HepG2 (cell line): Measurements from ENCODE around the gene C5orf34. TPM values are rescaled to one million over a fixed set of nuclear protein-coding genes. Genes with fewer than 3 reads are reported as not detected.

ENCODE experiments used
- ATAC-seq: fragments of 200-7000 bp; cut with Tn5 transposase; 3 replicates; pipeline ENCODE4 v1.9.1; 2020; ENCODE audit warnings: mild to moderate bottlenecking, moderate library complexity
- BruUV-seq: library from RNA; stranded (reverse); fragments of 400-500 nt; replicated peaks from 2 replicates; lab custom pipeline; 2021; lab: Mats Ljungman, UMichigan
- CTCF ChIA-PET: fragments of 300-600 bp; formaldehyde crosslinking; extraction: SDS; loops from one replicate; lab custom pipeline; 2021; ENCODE audit warnings: low total read pairs, inconsistent platforms, low intra/inter-chr PET ratio; lab: Yijun Ruan, JAX
- POLR2A ChIA-PET: fragments of 350-600 bp; sonication (Branson Sonifier 250); formaldehyde crosslinking; loops from one replicate; lab custom pipeline; 2020; ENCODE audit warnings: antibody characterized with exemption, inconsistent platforms; lab: Yijun Ruan, JAX
- DNase-seq: peaks from one replicate; pipeline ENCODE4 v3.0.0-alpha.2; 2015; ENCODE audit warnings: low spot score
- FAIRE-seq: peaks from 3 replicates; lab custom pipeline; 2011; peaks lifted over from hg19 to GRCh38; lab: Jason Lieb, UNC
- H2AFZ ChIP-seq: one replicate; pipeline ENCODE4 v1.6.1; 2011; ENCODE audit warnings: low read length, inconsistent platforms
- H3K27ac ChIP-seq: fragments of 300-600 bp; 3 replicates; pipeline ENCODE4 v1.8.0; 2011; ENCODE audit warnings: mixed run types, mild to moderate bottlenecking, mixed read lengths, low read length, inconsistent platforms; ENCODE audit not compliant: insufficient read depth; ENCODE audit errors: extremely low read length
- H3K27me3 ChIP-seq, 2 experiments: fragments of 200-600 bp in 1 of 2; 2 replicates in 1 of 2; 3 replicates in 1 of 2; pipeline versions ENCODE4 v1.6.0 to v1.8.0; 2011; ENCODE audit warnings: low read length in 2 of 2, mild to moderate bottlenecking in 2 of 2, moderate library complexity in 2 of 2, inconsistent platforms in 1 of 2; ENCODE audit not compliant: insufficient read depth in 2 of 2, control insufficient read depth in 1 of 2
- H3K36me3 ChIP-seq, 2 experiments: fragments of 200-600 bp in 1 of 2; replicated peaks in 1 of 2; 2 replicates in 1 of 2; 3 replicates in 1 of 2; pipeline versions ENCODE4 v1.5.1 to v1.8.0; 2011; ENCODE audit warnings: low read length in 2 of 2, inconsistent platforms in 1 of 2; ENCODE audit not compliant: insufficient read depth in 2 of 2, control insufficient read depth in 1 of 2
- H3K4me1 ChIP-seq: 2 replicates; pipeline ENCODE4 v1.5.1; 2012; ENCODE audit warnings: low read length, inconsistent platforms; ENCODE audit not compliant: insufficient read depth
- H3K4me2 ChIP-seq: 2 replicates; pipeline ENCODE4 v1.6.0; 2011; ENCODE audit warnings: low read depth, low read length, inconsistent platforms
- H3K4me3 ChIP-seq, 3 experiments: fragments of 200-600 bp in 1 of 3; sonication (generic), shearing (Covaris generic) in 1 of 3; replicated peaks in 1 of 3; 2 replicates each; pipeline ENCODE4 v1.5.1; 2011 to 2016; ENCODE audit warnings: low read length in 3 of 3, inconsistent platforms in 2 of 3, low read depth in 2 of 3, mild to moderate bottlenecking in 2 of 3, control low read depth in 1 of 3, mixed read lengths in 1 of 3; ENCODE audit not compliant: insufficient read depth in 1 of 3
- H3K79me2 ChIP-seq: one replicate; pipeline ENCODE4 v1.6.1; 2011; ENCODE audit warnings: low read length, inconsistent platforms; ENCODE audit not compliant: insufficient read depth
- H3K9ac ChIP-seq: 2 replicates; pipeline ENCODE4 v1.6.0; 2011; ENCODE audit warnings: mild to moderate bottlenecking, low read depth, low read length, inconsistent platforms; ENCODE audit not compliant: insufficient read depth
- H3K9me3 ChIP-seq: 2 replicates; pipeline ENCODE4 v1.5.1; 2012; ENCODE audit warnings: mild to moderate bottlenecking, low read length
- H4K20me1 ChIP-seq: 2 replicates; pipeline ENCODE4 v1.6.0; 2011; ENCODE audit warnings: inconsistent platforms, mild to moderate bottlenecking, low read length, moderate library complexity; ENCODE audit not compliant: insufficient read depth
- AKAP8 ChIP-seq: sonication (generic); formaldehyde crosslinking; IDR thresholded peaks from 2 replicates; pipeline ENCODE4 v1.5.1; 2020; ENCODE audit warnings: mild to moderate bottlenecking, missing genetic modification reagents
- CERS6 ChIP-seq: sonication (generic); formaldehyde crosslinking; IDR thresholded peaks from 2 replicates; pipeline ENCODE4 v1.5.0; 2020; ENCODE audit warnings: missing genetic modification reagents
- GATAD2A ChIP-seq: IDR thresholded peaks from 2 replicates; pipeline ENCODE4 v1.6.1; 2016
- GTF3A ChIP-seq: sonication (generic); formaldehyde crosslinking; conservative IDR thresholded peaks from 2 replicates; pipeline ENCODE4 v1.4.0; 2020; ENCODE audit warnings: mild to moderate bottlenecking, missing genetic modification reagents
- HES4 ChIP-seq: sonication (generic); formaldehyde crosslinking; IDR thresholded peaks from 2 replicates; pipeline ENCODE4 v1.9.0; 2021; ENCODE audit warnings: mild to moderate bottlenecking, missing genetic modification reagents, borderline replicate concordance
- HHEX ChIP-seq: IDR thresholded peaks from 2 replicates; pipeline ENCODE4 v1.6.1; 2016; ENCODE audit warnings: control low read depth
- KDM4B ChIP-seq: sonication (generic); formaldehyde crosslinking; IDR thresholded peaks from 2 replicates; pipeline ENCODE4 v1.4.0; 2020; ENCODE audit warnings: missing genetic modification reagents
- MATR3 ChIP-seq: sonication (generic); formaldehyde crosslinking; IDR thresholded peaks from 2 replicates; pipeline ENCODE4 v1.4.0; 2020; ENCODE audit warnings: missing genetic modification reagents
- NONO ChIP-seq, 2 experiments: fragments of 450-650 bp in 1 of 2; sonication (generic) in 1 of 2; formaldehyde crosslinking in 1 of 2; IDR thresholded peaks in 1 of 2; conservative IDR thresholded peaks in 1 of 2; 2 replicates each; pipeline versions ENCODE4 v1.6.1 to v1.8.0; 2017 to 2022; ENCODE audit warnings: mild to moderate bottlenecking in 1 of 2, missing genetic modification reagents in 1 of 2, moderate library complexity in 1 of 2
- PHF21A ChIP-seq: sonication (generic); formaldehyde crosslinking; IDR thresholded peaks from 2 replicates; pipeline ENCODE4 v1.5.0; 2020; ENCODE audit warnings: mild to moderate bottlenecking, missing genetic modification reagents
- RELA ChIP-seq: sonication (generic); formaldehyde crosslinking; IDR thresholded peaks from 2 replicates; pipeline ENCODE4 v1.4.0; 2020; ENCODE audit warnings: missing genetic modification reagents
- RNF2 ChIP-seq: fragments of 450-650 bp; conservative IDR thresholded peaks from 2 replicates; pipeline ENCODE4 v1.6.1; 2016; ENCODE audit warnings: low read depth
- ZBTB7A ChIP-seq: sonication (generic); formaldehyde crosslinking; IDR thresholded peaks from 2 replicates; pipeline ENCODE4 v1.8.0; 2022; ENCODE audit warnings: mild to moderate bottlenecking, missing genetic modification reagents
- ZNF547 ChIP-seq: sonication (generic); formaldehyde crosslinking; IDR thresholded peaks from 2 replicates; pipeline ENCODE4 v1.5.1; 2020; ENCODE audit warnings: mild to moderate bottlenecking, missing genetic modification reagents
- ZNF607 ChIP-seq: sonication (generic); formaldehyde crosslinking; IDR thresholded peaks from 2 replicates; pipeline ENCODE4 v1.5.1; 2020; ENCODE audit warnings: missing genetic modification reagents, mild to moderate bottlenecking, borderline replicate concordance
- ZNF768 ChIP-seq: sonication (generic); formaldehyde crosslinking; IDR thresholded peaks from 2 replicates; pipeline ENCODE4 v1.4.0; 2020; ENCODE audit warnings: missing genetic modification reagents
- ZNF770 ChIP-seq: sonication (generic); formaldehyde crosslinking; IDR thresholded peaks from 2 replicates; pipeline ENCODE4 v1.5.0; 2020; ENCODE audit warnings: mild to moderate bottlenecking, missing genetic modification reagents
- ZNF839 ChIP-seq: sonication (generic); formaldehyde crosslinking; IDR thresholded peaks from 2 replicates; pipeline ENCODE4 v1.4.0; 2020; ENCODE audit warnings: missing genetic modification reagents, mild to moderate bottlenecking, borderline replicate concordance
- WGBS: methylation state at CpG from one replicate; pipeline ENCODE4 v1.1.6; 2017; ENCODE audit warnings: low lambda C conversion rate; 5-methylcytosine and 5-hydroxymethylcytosine counted together
- in situ Hi-C: cut with HindIII; loops from 2 replicates; pipeline ENCODE4 v1.10.0; 2017; ENCODE audit warnings: low pct_unique_long_range_greater_than_20kb; ENCODE audit not compliant: extremely low pct_ligation_motif_present
- intact Hi-C: fragments of 100-400 bp; cut with micrococcal nuclease; formaldehyde crosslinking; loops from one replicate; pipeline ENCODE4 v1.10.0; 2022; ENCODE audit not compliant: unreplicated experiment
- polyA plus RNA-seq, 8 experiments: library from polyadenylated mRNA; depleted of rRNA in 3 of 8; stranded (reverse) in 7 of 8; unstranded in 1 of 8; fragments of >200 nt; fragmentation: Illumina TruSeq in 4 of 8; extraction: Trizol in 4 of 8; gene quantifications; 2 replicates each; pipeline versions ENCODE4 v1.2.1 to v1.2.3, GENCODE V29; 2011 to 2016; ENCODE audit warnings: low read depth in 4 of 8, missing spikeins in 1 of 8, mixed read lengths in 1 of 8; ENCODE audit not compliant: insufficient read depth in 1 of 8
- total RNA-seq, 5 experiments: library from RNA; depleted of rRNA; stranded (reverse); fragments of >200 nt; fragmentation: Illumina TruSeq; extraction: Trizol; gene quantifications; 2 replicates each; pipeline ENCODE4 v1.2.3, GENCODE V29; 2016; ENCODE audit warnings: low read depth in 1 of 5

C5orf34 gene
- total and polyA plus RNA-seq, 2 of the 13 experiments (the other 11 are each of a cell fraction or from before 2014, with no cell fraction given), result 3.2 to 6.4 TPM

- 97% methylated on average over 2 of the region's 2 CpGs for WGBS
- BruUV-seq, result no TSS peak
- POLR2A ChIA-PET, result no interaction called here
- CTCF ChIA-PET, result no interaction called here
- Histone ChIP-seq H4K20me1 (no peaks in the 10 kb centered on the region), H3K27me3 (no peaks in the 10 kb centered on the region), H3K79me2 (no peaks in the 10 kb centered on the region), H3K9ac (no peak overlapping the region), H3K9me3 (no peaks in the 10 kb centered on the region), H3K4me3 (no peak overlapping the region), H2AFZ (no peak overlapping the region), H3K4me1 (no peaks in the 10 kb centered on the region), H3K36me3 (peaks cover 0 to 8% of the 10 kb centered on the region in 2 experiments; a peak in 3 of 5 replicates), H3K4me2 (no peak overlapping the region), H3K27ac (no peak overlapping the region)
- ATAC-seq (no peak), FAIRE-seq (no peak), DNase-seq (no peak)
- TF ChIP-seq GTF3A (CRISPR knock-in tag), result no peak
- TF ChIP-seq ZNF607 (CRISPR knock-in tag), result no peak
- TF ChIP-seq HES4 (CRISPR knock-in tag), result no peak
- no peak for TF ChIP-seq KDM4B (CRISPR knock-in tag)
- no peak for TF ChIP-seq RNF2
- no peak for TF ChIP-seq ZNF547
- intact Hi-C loops (no loop called here), in situ Hi-C loops (no loop called here)
These were observed 16.4 kb downstream of the C5orf34 start for GRCh38 chr5:43498581-43498980.

GRCh38 chr5:43497311-43498104 lies 17.4 kb downstream of the C5orf34 start:
- intact Hi-C loops, result no loop called here
- FAIRE-seq, result no peak
- H3K27me3 ChIP-seq, result no peaks in the 10 kb centered on the region
- H3K27ac ChIP-seq, result no peak overlapping the region
- H2AFZ ChIP-seq, result no peak overlapping the region
- no peak for DNase-seq
- 95% methylated on average over 5 of the region's 5 CpGs for WGBS
- ChIA-PET POLR2A (no interaction called here), CTCF (no interaction called here)
- H3K9me3 ChIP-seq, result no peaks in the 10 kb centered on the region
- no peaks in the 10 kb centered on the region; a peak in 1 of 5 replicates for H3K36me3 ChIP-seq
- H3K4me1 ChIP-seq, result no peaks in the 10 kb centered on the region
- H4K20me1 ChIP-seq, result no peaks in the 10 kb centered on the region
- H3K9ac ChIP-seq, result no peak overlapping the region
- in situ Hi-C loops, result no loop called here
- no peak overlapping the region for H3K4me2 ChIP-seq
- H3K4me3 ChIP-seq, result no peak overlapping the region
- H3K79me2 ChIP-seq, result no peaks in the 10 kb centered on the region
- no peak for ATAC-seq
- BruUV-seq, result no TSS peak
- TF ChIP-seq GATAD2A, result no peak
- TF ChIP-seq ZNF770 (CRISPR knock-in tag), result no peak
- TF ChIP-seq ZNF839 (CRISPR knock-in tag), result no peak
- no peak for TF ChIP-seq HHEX (CRISPR knock-in tag)
- TF ChIP-seq NONO (IDR thresholded peaks at IDR 0.05), result no peak
- TF ChIP-seq NONO (CRISPR knock-in tag; conservative IDR thresholded peaks at IDR 0.05), result no peak
- TF ChIP-seq AKAP8 (CRISPR knock-in tag), result no peak
- no peak for TF ChIP-seq RELA (CRISPR knock-in tag)
- TF ChIP-seq ZNF768 (CRISPR knock-in tag), result no peak
- TF ChIP-seq ZBTB7A, result no peak
- no peak for TF ChIP-seq PHF21A
- no peak for TF ChIP-seq MATR3 (CRISPR knock-in tag)
- TF ChIP-seq CERS6, result no peak
